ENCODE results near the gene SLC24A3.
"Not testable (repeated sequence)": the region's sequence is repeated elsewhere in the genome, so short reads cannot be mapped to it uniquely, and the experiment has no call there.

Gene SLC24A3

DNA sequence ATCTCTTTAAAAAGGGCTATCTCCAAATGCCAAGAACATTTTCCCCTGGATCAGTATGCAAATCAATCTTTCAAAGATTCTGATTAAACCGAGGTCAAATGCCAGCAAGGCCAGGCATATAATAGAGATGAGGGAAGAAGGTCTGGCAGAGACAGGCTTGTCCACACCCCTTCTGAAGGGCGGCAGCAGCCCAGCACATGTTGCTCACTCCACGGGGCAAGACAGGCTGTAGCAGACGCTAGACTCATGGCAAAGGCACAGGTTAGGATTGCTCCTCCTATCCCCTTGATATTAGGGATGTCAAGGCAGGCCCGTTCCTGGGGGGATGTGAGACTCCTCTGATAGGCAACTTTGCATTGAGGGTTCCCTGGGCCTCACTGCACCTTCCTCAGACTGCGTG, 440.9 kb downstream of the SLC24A3 start:
- no peak for TF ChIP-seq ZNF274 (IDR thresholded peaks at IDR 0.05; ENCODE audit: low read depth, low read length)
- no peak overlapping the region for H3K4me3 ChIP-seq (ENCODE audit: low read length)

DNA sequence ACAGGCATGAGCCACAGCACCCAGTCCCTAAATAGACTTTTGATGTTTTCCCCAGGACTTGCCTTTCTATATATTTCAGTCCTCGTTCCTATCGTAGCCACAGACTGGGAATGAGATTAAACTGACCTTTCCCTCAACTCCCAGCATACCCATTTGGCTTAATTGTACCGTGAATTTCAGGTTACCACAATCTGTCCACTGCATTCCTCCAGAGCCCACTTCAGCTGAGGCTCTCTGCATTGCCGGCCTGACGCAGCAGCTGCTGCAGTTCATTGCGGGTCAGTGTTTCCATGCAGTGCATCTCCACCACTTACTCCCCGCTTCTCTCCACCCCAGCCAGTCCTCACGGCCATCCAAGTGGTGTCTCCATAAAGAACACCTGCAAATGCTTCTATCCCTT, 442.5 kb downstream of the SLC24A3 start:
- H3K4me3 ChIP-seq (ENCODE audit: low read length): no peak overlapping the region
- no peak for TF ChIP-seq ZNF274 (IDR thresholded peaks at IDR 0.05; ENCODE audit: low read depth, low read length)

DNA sequence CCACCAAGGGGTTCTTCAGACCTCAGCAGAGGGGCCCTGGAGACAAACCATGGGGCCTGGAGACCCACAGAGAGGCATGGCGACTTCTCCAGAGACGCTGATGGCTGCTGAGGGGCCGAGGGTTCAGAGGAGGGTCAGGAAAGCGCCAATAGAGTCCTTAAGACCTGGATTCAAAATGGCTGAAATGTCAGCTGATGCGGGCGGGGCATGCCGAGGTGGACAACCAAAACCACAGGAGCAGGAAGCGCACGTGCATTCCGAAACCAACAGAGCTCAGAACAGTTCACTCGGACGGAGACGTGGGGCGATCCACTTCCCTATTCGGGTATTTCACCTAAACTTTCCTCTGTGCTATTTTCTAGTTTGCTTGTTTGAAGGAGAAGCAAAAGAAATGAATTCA, 445.7 kb downstream of the SLC24A3 start:
- TF ChIP-seq ZNF274 (IDR thresholded peaks at IDR 0.05; ENCODE audit: low read depth, low read length): no peak
- H3K4me3 ChIP-seq (ENCODE audit: low read length): no peak overlapping the region

DNA sequence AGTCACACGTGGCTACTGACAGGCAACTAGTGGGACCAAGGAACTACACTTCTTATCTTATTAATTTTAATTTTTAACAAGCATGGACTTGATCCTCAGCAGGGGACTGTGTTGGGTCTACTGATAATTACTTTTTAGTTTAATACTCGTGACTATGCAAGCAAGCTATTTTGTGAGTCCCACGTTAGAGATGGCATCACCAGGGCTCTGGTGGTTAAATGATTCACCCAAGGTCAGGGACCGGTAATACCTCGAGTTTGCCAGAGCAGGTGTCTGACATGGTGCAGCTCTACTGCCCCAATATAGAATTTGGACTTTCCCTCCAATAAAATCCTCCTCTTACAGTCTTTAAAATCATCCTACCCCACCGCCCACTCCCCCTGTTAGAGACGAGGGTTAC, 447.0 kb downstream of the SLC24A3 start:
- H3K4me3 ChIP-seq (ENCODE audit: low read length): no peak overlapping the region
- TF ChIP-seq ZNF274 (IDR thresholded peaks at IDR 0.05; ENCODE audit: low read depth, low read length): no peak

DNA sequence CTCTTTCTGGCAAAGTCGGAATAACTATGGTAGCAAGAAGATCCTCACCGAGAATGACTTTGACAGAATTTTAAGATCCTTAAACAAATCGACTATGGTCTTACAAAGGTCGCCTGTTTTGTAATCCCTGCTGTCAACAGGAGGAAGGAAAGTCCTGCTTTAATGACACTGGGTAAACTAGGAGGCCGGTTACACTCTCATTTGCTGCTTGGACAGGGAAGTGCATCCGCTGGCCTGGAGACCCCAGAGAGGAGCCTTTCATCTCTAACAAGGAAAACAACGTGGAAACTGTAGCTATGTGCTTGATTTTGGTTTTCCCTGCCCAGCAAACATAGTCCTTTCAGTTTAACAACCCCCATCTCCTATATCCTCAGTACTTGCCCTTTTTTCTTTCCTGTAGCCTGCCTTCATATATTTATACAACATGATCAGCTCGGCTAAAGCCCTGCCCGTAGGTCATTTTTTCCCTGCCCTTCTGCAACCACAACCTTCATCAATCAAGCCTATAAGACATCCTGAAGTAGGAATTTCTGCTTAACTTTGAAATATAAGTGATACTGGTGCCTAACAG, 448.5 kb downstream of the SLC24A3 start:
- no peak for TF ChIP-seq ZNF274 (IDR thresholded peaks at IDR 0.05; ENCODE audit: low read depth, low read length)
- H3K4me3 ChIP-seq (ENCODE audit: low read length): no peak overlapping the region

DNA sequence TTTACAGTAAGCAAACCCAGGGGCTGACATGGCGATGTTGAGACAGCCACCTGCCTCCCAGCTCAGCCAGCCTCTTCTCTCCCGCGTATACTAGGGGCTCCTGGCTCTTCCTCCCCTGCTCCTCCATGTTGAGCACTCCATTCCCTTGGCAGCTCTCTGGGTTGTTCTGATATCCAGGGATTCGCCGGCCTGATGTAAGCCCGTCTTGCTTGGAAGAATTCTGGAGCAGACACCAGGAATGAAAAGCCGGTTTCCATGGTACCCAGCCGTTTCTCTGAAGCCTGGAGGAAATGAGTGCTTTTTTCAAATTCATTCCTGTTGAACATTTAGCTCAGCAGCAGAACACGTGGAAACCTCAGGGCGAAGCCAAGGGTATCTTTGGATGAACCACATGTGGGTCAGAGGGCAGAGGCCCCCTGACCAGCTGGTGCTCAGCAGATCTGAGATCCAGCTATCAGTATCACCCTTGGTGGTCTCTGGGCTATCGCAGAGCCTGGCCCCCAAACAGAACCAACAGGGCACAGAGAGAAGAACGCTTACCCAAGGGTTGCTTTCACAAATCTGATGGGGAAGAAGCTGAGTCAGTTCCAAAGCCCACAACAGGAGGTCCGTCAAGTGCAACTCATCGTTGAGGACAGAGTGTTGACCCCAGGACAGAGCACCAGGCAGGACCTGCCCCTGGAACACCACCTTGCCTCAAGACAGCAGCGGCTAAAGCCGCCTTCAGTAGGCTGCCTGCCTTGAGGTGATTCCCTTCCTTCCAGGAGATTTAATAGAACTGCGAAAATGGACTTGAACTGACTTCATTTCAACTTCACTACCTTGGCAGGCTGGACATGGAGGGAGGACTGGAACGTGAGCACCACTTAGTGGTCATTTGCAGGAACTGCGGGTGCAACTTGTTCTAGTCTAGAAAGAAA, 449.5 kb downstream of the SLC24A3 start:
- H3K4me3 ChIP-seq (ENCODE audit: low read length): no peak overlapping the region
- no peak for TF ChIP-seq ZNF274 (IDR thresholded peaks at IDR 0.05; ENCODE audit: low read depth, low read length)

DNA sequence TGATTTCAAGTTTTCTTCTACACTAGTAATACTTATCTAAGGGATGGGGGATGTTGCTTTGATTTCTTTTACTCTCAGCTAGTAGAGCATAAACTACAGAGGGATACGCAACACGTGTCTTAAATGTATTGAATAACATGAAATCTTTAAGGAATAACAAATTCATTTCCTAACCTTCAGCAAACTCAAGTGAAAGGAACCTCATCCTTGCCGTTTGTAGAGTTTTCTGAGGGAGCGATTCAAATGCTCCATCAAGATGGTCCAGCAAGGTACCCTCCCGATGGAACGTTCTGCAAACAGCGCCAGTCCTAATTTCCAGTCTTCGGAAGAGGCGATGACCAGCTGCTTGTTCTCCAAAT, 450.2 kb downstream of the SLC24A3 start:
- TF ChIP-seq ZNF274 (IDR thresholded peaks at IDR 0.05; ENCODE audit: low read depth, low read length): no peak
- no peak overlapping the region for H3K4me3 ChIP-seq (ENCODE audit: low read length)

DNA sequence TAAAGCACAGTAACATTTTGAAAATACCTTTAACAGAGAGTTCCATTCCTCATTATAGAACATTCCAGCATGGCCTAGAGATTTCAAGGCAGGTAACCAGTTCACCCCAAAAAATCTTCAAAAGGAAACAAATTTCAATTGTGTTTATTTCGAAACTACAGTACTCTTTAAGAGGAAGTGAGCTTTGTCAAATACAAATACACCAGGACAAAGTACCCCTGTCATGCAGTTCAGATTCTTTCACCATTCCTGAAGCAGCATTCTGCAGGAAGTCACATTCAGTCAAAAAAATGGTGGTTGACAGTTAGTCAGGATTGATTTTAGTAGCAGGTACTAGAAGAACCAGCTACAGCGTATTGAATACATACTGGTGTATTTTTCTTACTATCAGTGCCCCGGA, 456.0 kb downstream of the SLC24A3 start:
- TF ChIP-seq ZNF274 (IDR thresholded peaks at IDR 0.05; ENCODE audit: low read depth, low read length): no peak

DNA sequence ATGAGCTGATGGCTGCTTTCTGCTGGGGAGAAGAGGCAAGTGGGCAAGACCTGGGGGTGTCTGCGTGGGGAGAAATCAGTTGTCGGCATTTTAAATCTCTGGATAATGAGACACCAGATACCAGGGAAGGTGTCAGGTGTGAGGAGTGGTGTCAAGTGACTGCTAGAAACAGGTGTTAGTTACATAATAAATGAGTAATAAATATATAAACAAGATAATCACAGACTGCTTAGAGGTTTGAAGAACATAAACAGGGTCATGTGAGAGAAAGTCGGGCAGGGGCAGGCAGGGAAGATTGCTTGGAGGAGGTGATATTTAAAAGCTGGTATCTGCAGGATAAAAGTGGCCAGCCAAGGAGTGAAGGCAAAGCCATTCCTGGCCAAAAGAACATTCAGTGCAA, 458.4 kb downstream of the SLC24A3 start:
- no peak overlapping the region for H3K4me3 ChIP-seq (ENCODE audit: low read length)
- TF ChIP-seq ZNF274 (IDR thresholded peaks at IDR 0.05; ENCODE audit: low read depth, low read length): no peak

More for the DNA sequence above, 456.0 kb downstream of the SLC24A3 start:
- no peak overlapping the region for H3K4me3 ChIP-seq (ENCODE audit: low read length)

DNA sequence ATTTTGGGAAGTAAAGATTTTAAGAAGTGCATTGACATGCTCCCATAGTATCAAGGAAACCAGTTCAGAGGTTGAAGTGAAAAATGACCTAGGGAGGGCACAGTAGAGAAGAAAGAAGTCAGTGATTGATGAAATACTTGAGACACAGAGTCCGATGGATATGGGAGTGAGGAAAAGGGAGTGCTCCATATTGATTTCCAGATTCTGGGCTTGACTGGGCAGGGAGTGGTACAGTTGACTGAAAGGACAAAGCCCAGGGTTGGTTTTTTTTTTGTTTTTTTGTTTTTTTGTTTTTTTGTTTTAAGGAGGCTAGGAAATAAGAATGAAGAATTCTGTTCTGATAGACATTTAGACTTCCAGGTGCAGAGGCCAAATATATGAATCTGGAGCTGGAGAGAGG, 458.9 kb downstream of the SLC24A3 start:
- no peak for TF ChIP-seq ZNF274 (IDR thresholded peaks at IDR 0.05; ENCODE audit: low read depth, low read length)
- no peak overlapping the region for H3K4me3 ChIP-seq (ENCODE audit: low read length)

DNA sequence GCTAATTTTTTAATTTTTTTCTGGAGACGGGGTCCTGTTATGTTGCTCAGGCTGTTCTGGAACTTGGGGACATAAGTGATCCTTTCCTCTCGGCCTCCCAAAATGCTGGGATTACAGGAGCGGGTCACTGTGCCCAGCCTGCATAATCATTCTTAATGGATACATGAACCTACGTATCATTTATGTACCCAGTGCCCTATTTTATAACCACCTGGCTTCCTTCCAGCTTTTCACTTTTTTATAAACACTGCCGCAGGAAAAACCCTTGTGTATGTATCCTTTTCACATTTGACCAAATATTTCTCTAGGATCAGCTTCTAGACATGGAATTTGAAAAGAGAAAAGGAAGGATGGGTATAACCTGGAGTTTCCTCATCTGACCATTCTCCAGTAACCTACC, 460.1 kb downstream of the SLC24A3 start:
- TF ChIP-seq ZNF274 (IDR thresholded peaks at IDR 0.05; ENCODE audit: low read depth, low read length): no peak
- H3K4me3 ChIP-seq (ENCODE audit: low read length): no peak overlapping the region

DNA sequence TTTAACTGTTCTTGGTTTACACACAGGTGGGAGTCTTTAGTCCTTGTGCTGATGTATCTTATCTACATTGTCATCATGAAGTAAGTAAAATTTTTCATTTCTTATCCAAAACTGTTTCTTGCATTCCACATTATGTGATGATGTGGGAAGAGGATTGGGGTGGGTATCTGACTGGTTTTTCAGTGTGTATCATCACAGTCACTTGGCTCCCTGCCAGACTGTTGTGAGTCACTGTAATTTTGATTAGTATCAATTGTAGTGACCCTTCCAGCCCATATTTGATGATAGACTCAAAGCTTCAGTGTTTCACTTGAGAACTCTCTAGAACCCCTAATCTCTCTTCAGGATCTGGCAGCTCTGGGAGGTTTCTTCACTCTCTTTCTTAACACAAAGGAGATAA, 461.1 kb downstream of the SLC24A3 start:
- TF ChIP-seq ZNF274 (IDR thresholded peaks at IDR 0.05; ENCODE audit: low read depth, low read length): no peak
- no peak overlapping the region for H3K4me3 ChIP-seq (ENCODE audit: low read length)

DNA sequence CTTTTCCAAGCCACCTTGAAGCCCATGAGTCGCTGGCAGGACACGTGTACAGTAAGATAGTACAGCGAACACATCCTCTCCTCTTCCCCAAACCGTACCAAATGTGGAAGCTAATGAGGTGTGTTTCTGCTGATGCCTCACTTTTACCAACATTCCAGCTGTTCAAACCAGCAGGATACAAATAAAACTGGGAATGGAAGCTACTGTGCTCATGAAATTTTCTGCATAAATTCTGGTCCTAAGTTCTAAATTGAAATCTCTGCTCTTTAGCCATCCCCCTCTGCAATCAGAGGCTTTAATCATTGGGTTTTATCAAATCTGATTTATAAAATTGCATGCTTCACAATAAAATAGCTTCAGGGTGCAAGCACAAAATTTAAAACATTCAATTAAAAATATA, 463.8 kb downstream of the SLC24A3 start:
- no peak for TF ChIP-seq ZNF274 (IDR thresholded peaks at IDR 0.05; ENCODE audit: low read depth, low read length)
- no peak overlapping the region for H3K4me3 ChIP-seq (ENCODE audit: low read length)

DNA sequence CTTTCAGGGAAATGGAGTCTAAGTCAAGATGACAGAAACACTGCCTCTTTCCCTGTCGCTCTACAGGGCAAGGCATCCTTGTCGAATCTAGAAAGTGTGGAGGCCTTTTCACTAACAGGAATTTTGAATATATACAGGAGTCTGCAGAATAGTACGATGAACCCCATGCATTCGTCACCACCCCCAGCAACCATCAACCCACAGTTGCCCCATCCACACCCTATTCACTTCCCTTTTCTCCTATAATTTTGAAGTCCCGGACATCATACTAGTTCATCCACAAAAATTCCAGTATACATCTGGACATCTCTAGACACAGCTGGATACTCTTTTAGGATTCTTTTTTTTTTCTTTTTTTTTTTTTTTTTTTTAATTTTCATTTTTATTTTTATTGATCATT, 464.9 kb downstream of the SLC24A3 start:
- no peak for TF ChIP-seq ZNF274 (IDR thresholded peaks at IDR 0.05; ENCODE audit: low read depth, low read length)
- H3K4me3 ChIP-seq (ENCODE audit: low read length): no peak overlapping the region

DNA sequence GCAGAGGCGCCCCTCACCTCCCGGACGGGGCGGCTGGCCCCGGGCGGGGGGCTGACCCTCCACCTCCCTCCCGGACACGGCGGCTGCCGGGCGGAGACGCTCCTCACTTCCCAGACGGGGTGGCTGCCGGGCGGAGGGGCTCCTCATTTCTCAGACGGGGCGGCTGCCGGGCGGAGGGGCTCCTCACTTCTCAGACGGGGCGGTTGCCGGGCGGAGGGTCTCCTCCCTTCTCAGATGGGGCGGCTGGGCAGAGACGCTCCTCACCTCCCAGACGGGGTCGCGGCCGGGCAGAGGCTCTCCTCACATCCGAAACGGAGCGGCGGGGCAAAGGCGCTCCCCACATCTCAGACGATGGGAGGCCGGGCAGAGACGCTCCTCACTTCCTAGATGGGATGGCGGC, 466.1 kb downstream of the SLC24A3 start:
- H3K4me3 ChIP-seq (ENCODE audit: low read length): not testable (repeated sequence)

Data from GM08714 (cell line).